ENCODE measurements around the gene FBXO27. TPM values are rescaled to one million over a fixed set of nuclear protein-coding genes. Genes with fewer than 3 reads are reported as not detected.

FBXO27 gene
- total and polyA plus RNA-seq, 2 of the 4 experiments (the other 2 are of a cell fraction): 0.18 to 0.50 TPM

DNA sequence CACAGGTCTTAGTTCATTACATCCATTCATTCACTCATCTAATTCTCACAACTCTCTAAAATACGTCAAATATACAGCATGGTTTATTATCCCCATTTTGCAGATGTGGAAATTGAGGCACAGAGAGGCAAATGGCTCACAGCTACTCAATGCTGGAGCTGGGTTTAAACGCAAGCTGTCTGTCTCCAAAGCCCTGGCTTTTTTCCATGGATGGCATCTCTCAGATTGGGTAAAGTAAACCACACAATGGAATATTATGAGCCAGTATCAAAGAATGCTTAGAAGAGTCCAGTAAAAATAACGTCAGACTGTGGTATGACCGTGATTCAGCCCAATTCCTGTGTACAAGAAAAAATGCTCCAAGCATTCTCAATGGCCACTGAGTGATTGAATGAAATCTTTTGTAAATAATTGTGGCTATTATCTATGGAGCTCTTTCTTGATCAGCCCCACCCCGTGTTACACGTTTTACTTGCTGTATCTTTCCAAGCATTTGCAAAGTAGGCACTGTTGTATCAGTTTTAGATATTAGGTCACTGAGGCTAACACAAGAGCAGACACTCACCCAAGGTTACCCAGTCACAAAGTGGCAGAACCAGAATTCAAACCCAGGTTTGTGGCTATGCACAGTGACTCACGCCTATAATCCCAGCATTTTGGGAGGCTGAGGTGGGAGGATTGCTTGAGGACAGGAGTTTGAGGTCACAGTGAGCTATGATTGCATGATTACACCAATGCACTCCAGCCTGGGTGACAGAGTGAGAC lies 46.3 kb upstream of the FBXO27 start (continued):
- TF ChIP-seq, protein P1, sequence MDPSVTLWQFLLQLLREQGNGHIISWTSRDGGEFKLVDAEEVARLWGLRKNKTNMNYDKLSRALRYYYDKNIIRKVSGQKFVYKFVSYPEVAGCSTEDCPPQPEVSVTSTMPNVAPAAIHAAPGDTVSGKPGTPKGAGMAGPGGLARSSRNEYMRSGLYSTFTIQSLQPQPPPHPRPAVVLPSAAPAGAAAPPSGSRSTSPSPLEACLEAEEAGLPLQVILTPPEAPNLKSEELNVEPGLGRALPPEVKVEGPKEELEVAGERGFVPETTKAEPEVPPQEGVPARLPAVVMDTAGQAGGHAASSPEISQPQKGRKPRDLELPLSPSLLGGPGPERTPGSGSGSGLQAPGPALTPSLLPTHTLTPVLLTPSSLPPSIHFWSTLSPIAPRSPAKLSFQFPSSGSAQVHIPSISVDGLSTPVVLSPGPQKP (IDR thresholded peaks at IDR 0.05; ENCODE audit: borderline replicate concordance, low read depth, low read length): no peak
- TF ChIP-seq FOS (IDR thresholded peaks at IDR 0.05; ENCODE audit: low read depth, low read length): peak; percentile 64; the same call in 1 of the 2 replicates
- TF ChIP-seq MAFK (IDR thresholded peaks at IDR 0.05; ENCODE audit: low read depth, low read length): peak; percentile 37; the same call in 1 of the 2 replicates

DNA sequence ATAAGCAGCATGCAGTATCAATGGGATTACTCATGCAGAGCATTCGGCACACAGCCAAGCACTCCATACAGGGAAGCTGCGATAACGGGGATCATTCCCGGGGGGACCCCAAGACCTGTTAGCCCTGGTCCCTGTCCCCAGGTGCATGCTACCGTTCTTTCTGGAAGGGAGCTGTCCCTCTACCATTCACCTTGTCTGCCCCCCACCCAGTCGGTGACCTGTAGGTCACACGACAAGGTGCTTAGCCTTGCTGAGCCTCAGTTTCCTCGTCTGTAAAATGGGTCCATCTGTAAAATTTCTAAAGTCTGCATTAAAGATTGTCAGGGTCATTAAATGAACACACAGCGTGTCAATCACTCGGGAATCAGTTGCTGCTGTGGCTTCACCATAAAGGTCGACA lies 45.0 kb upstream of the FBXO27 start:
- Histone ChIP-seq H3K9me1 (ENCODE audit: insufficient read depth, low read length) (peaks cover 7% of the 10 kb centered on the region), H3K23ac (ENCODE audit: low read depth, low read length) (no peak overlapping the region), H2AFZ (replicated peaks; ENCODE audit: low read length, poor library complexity) (no peak overlapping the region), H3K27me3 (ENCODE audit: control insufficient read depth, insufficient read depth, low read length) (peaks cover 2% of the 10 kb centered on the region), H3K4me2 (ENCODE audit: low read depth, low read length) (no peak overlapping the region), H3K9me3 (ENCODE audit: control insufficient read depth, insufficient read depth, low read length) (no peaks in the 10 kb centered on the region), H2BK15ac (ENCODE audit: low read depth, low read length) (peak overlapping the region; percentile 60; the same call in 1 of the 3 replicates), H3K9ac (ENCODE audit: low read depth, low read length) (no peak overlapping the region), H3K79me1 (ENCODE audit: low read depth in 1 of 2, low read length in 2 of 2) (no peaks in the 10 kb centered on the region), H3K36me3 (ENCODE audit: control insufficient read depth, insufficient read depth, low read length) (no peaks in the 10 kb centered on the region), H3K27ac (ENCODE audit: insufficient read depth, low read length) (no peak overlapping the region), H2AK9ac (replicated peaks; ENCODE audit: low read depth, low read length, poor library complexity) (no peak overlapping the region), H3K56ac (ENCODE audit: extremely low read depth, insufficient read depth, low read length) (no peak overlapping the region), H2BK120ac (ENCODE audit: low read depth, low read length) (peak overlapping the region; percentile 24), H4K91ac (ENCODE audit: insufficient read depth, low read depth, low read length) (peak overlapping the region; percentile 53; the same call in 1 of the 2 replicates), H4K20me1 (ENCODE audit: insufficient read depth, low read length) (no peaks in the 10 kb centered on the region), H2BK5ac (ENCODE audit: low read depth, low read length, poor library complexity, severe bottlenecking) (no peak overlapping the region), H2BK20ac (ENCODE audit: low read depth, low read length) (peak overlapping the region; percentile 43), H3K4ac (ENCODE audit: low read depth, low read length) (no peak overlapping the region), H3K18ac (ENCODE audit: low read depth, low read length) (no peak overlapping the region), H3K4me3 (ENCODE audit: insufficient read depth, low read depth, low read length) (no peak overlapping the region), H4K5ac (ENCODE audit: low read depth, low read length) (no peak overlapping the region), H3K4me1 (ENCODE audit: control insufficient read depth, insufficient read depth, low read length) (peaks cover 5% of the 10 kb centered on the region; the same call in 1 of the 2 replicates), H3K14ac (replicated peaks; ENCODE audit: low read depth, low read length) (peak overlapping the region; percentile 7; the same call in 1 of the 2 replicates), H4K8ac (ENCODE audit: low read depth in 2 of 2, low read length in 2 of 2) (no peak overlapping the region), H2AK5ac (ENCODE audit: low read depth, low read length) (peak overlapping the region; percentile 91)
- POLR2A ChIA-PET (ENCODE audit: unreplicated experiment): no interaction called here
- in situ Hi-C loops (cut with MboI; ENCODE audit: low sequenced_read_pairs): no loop called here
- ATAC-seq (ENCODE audit: low read depth) (no peak), DNase-seq (no peak)
- 100% methylated on average over 4 of the region's 11 CpGs; no CpG with 5 or more reads in 1 of the 2 experiments for WGBS, 2 experiments (ENCODE audit: extremely low coverage in 2 of 2, insufficient read length in 1 of 2)
- BruUV-seq (replicated peaks): no TSS peak
- intact Hi-C loops (cut with micrococcal nuclease): no loop called here
- CTCF ChIA-PET: no interaction called here
- dilution Hi-C loops (cut with HindIII; ENCODE audit: low sequenced_read_pairs, unreplicated experiment): no loop called here
- TF ChIP-seq, protein P2, sequence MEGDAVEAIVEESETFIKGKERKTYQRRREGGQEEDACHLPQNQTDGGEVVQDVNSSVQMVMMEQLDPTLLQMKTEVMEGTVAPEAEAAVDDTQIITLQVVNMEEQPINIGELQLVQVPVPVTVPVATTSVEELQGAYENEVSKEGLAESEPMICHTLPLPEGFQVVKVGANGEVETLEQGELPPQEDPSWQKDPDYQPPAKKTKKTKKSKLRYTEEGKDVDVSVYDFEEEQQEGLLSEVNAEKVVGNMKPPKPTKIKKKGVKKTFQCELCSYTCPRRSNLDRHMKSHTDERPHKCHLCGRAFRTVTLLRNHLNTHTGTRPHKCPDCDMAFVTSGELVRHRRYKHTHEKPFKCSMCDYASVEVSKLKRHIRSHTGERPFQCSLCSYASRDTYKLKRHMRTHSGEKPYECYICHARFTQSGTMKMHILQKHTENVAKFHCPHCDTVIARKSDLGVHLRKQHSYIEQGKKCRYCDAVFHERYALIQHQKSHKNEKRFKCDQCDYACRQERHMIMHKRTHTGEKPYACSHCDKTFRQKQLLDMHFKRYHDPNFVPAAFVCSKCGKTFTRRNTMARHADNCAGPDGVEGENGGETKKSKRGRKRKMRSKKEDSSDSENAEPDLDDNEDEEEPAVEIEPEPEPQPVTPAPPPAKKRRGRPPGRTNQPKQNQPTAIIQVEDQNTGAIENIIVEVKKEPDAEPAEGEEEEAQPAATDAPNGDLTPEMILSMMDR (conservative IDR thresholded peaks at IDR 0.05; ENCODE audit: low read depth, low read length): no peak
- TF ChIP-seq, protein P1 (IDR thresholded peaks at IDR 0.05; ENCODE audit: borderline replicate concordance, low read depth, low read length): no peak
- TF ChIP-seq, protein P3, sequence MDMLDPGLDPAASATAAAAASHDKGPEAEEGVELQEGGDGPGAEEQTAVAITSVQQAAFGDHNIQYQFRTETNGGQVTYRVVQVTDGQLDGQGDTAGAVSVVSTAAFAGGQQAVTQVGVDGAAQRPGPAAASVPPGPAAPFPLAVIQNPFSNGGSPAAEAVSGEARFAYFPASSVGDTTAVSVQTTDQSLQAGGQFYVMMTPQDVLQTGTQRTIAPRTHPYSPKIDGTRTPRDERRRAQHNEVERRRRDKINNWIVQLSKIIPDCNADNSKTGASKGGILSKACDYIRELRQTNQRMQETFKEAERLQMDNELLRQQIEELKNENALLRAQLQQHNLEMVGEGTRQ (IDR thresholded peaks at IDR 0.05; ENCODE audit: low read depth, low read length): no peak
- TF ChIP-seq RFX5 (IDR thresholded peaks at IDR 0.05; ENCODE audit: low read depth, low read length): no peak
- no peak for TF ChIP-seq CEBPB (IDR thresholded peaks at IDR 0.05; ENCODE audit: low read depth, low read length)
- no peak for TF ChIP-seq FOS (IDR thresholded peaks at IDR 0.05; ENCODE audit: low read depth, low read length)
- TF ChIP-seq RCOR1 (IDR thresholded peaks at IDR 0.05; ENCODE audit: insufficient replicate concordance, low read length): no peak
- no peak for TF ChIP-seq RAD21 (IDR thresholded peaks at IDR 0.05; ENCODE audit: low read length)
- TF ChIP-seq CHD1 (IDR thresholded peaks at IDR 0.05; ENCODE audit: low read depth, low read length): no peak

Data from IMR-90 (cell line).